SK-N-SH (cell line): ENCODE measurements around the gene GTF2I.
"Not testable (repeated sequence)": the region's sequence is repeated elsewhere in the genome, so short reads cannot be mapped to it uniquely, and the experiment has no call there.

Experiments
- CTCF ChIP-seq: fragments of 200-600 bp; sonication (generic); IDR thresholded peaks from 2 replicates; pipeline ENCODE4 v1.6.1; 2017; ENCODE audit warnings: antibody characterized with exemption, mild to moderate bottlenecking, moderate library complexity
- EP300 ChIP-seq, 2 experiments: IDR thresholded peaks; 2 replicates each; pipeline versions ENCODE4 v1.4.0 to v1.6.1; 2012; ENCODE audit warnings: borderline replicate concordance in 1 of 2, low read depth in 1 of 2, low read length in 1 of 2
- GATA2 ChIP-seq: sonication (generic); formaldehyde crosslinking; IDR thresholded peaks from 2 replicates; pipeline ENCODE4 v1.5.0; 2020; ENCODE audit warnings: mild to moderate bottlenecking, missing genetic modification reagents
- POLR2AphosphoS5 ChIP-seq: IDR thresholded peaks from 2 replicates; pipeline ENCODE4 v1.6.1; 2012; ENCODE audit warnings: low read depth, low read length
- RAD21 ChIP-seq: IDR thresholded peaks from 2 replicates; pipeline ENCODE4 v1.6.1; 2012; ENCODE audit warnings: mild to moderate bottlenecking, low read length

GRCh38 chr7:74789200-74789736, 131.8 kb downstream of the GTF2I start:
- not testable (repeated sequence) for TF ChIP-seq POLR2AphosphoS5; GATA2 (CRISPR knock-in tag); RAD21; CTCF; EP300 (IDR thresholded peaks at IDR 0.05; ENCODE audit: borderline replicate concordance in 1 of 2, low read depth in 1 of 2, low read length in 1 of 2)
